RPMI7951 (cell line): ENCODE data around the gene OR51I1. TPM values are rescaled to one million over a fixed set of nuclear protein-coding genes. Genes with fewer than 3 reads are reported as not detected.

Experiments used
- total RNA-seq: library from RNA; depleted of rRNA; stranded (reverse); fragments of >200 nt; shearing (Covaris generic); gene quantifications from 2 replicates; pipeline ENCODE4 v1.2.3, GENCODE V29; 2014; rRNA removed

OR51I1 gene
- total RNA-seq, 1 experiment from 2014 or later, result not detected

Other genes with a start within 250 kb of the OR51I1 start
- gene OR51V1, start 240.8 kb downstream of the OR51I1 start, total RNA-seq, result not detected in 2 replicates
- gene HBB, start 214.4 kb downstream of the OR51I1 start, total RNA-seq, result not detected in 2 replicates
- gene HBD, start 207.0 kb downstream of the OR51I1 start, total RNA-seq, result not detected in 2 replicates
- gene HBG1, start 191.7 kb downstream of the OR51I1 start, total RNA-seq, result not detected in 2 replicates
- gene HBG2, start 186.7 kb downstream of the OR51I1 start, total RNA-seq, result 1.3 TPM in 1 of 2 replicates, not detected in the other
- 4.6 and 6.4 TPM in 2 replicates for gene HBE1, start 171.6 kb downstream of the OR51I1 start, total RNA-seq
- not detected in 2 replicates for gene OR51B4, start 139.6 kb downstream of the OR51I1 start, total RNA-seq
- gene OR51B2, start 117.2 kb downstream of the OR51I1 start, total RNA-seq, result 0.36 TPM in 1 of 2 replicates, not detected in the other
- 1.8 and 2.0 TPM in 2 replicates for gene OR51B5, start 98.0 kb downstream of the OR51I1 start, total RNA-seq
- not detected in 2 replicates for gene OR51B6, start 90.0 kb downstream of the OR51I1 start, total RNA-seq
- gene OR51M1, start 57.7 kb downstream of the OR51I1 start, total RNA-seq, result not detected in 2 replicates
- not detected in 2 replicates for gene OR51Q1, start 19.4 kb downstream of the OR51I1 start, total RNA-seq
- not detected in 2 replicates for gene OR51I2, start 7.8 kb upstream of the OR51I1 start, total RNA-seq
- not detected in 2 replicates for gene OR52D1, start 47.2 kb upstream of the OR51I1 start, total RNA-seq
- gene UBQLN3, start 68.4 kb upstream of the OR51I1 start, total RNA-seq, result not detected in 2 replicates
- not detected in 2 replicates for gene UBQLNL, start 75.2 kb upstream of the OR51I1 start, total RNA-seq
- not detected in 2 replicates for gene OR52H1, start 107.0 kb upstream of the OR51I1 start, total RNA-seq
- not detected in 2 replicates for gene OR52B6, start 139.4 kb upstream of the OR51I1 start, total RNA-seq
- gene TRIM6, start 155.1 kb upstream of the OR51I1 start, total RNA-seq, result 2.3 and 3.1 TPM in 2 replicates
- 6.4 and 7.1 TPM in 2 replicates for gene TRIM34, start 183.5 kb upstream of the OR51I1 start, total RNA-seq
- 14.8 and 17.8 TPM in 2 replicates for gene TRIM5, start 243.6 kb upstream of the OR51I1 start, total RNA-seq
- gene TRIM22, start 248.3 kb upstream of the OR51I1 start, total RNA-seq, result 5.5 and 10.1 TPM in 2 replicates